Measurements from ENCODE around the gene KDM1A.

GRCh38 chr1:23084880-23085279 is 65.6 kb downstream of the KDM1A start:
- no peak for TF ChIP-seq CTCF (IDR thresholded peaks at IDR 0.05; ENCODE audit: low read length)
- TF ChIP-seq EZH2phosphoT487 (IDR thresholded peaks at IDR 0.05; ENCODE audit: low read length), result no peak

Data from MM.1S (cell line).